DOHH2 (cell line): Measurements from ENCODE around the gene DSCAM.

Experiments used
- H3F3A ChIP-seq: fragments of 200-600 bp; sonication (generic), shearing (Covaris generic); 2 replicates; pipeline ENCODE4 v1.6.0; 2016; ENCODE audit warnings: antibody characterized with exemption, mild to moderate bottlenecking; ENCODE audit not compliant: control insufficient read depth, insufficient read depth
- H3K27ac ChIP-seq: fragments of 200-600 bp; sonication (generic); 2 replicates; pipeline ENCODE4 v1.5.1; 2014; ENCODE audit warnings: low read depth, mild to moderate bottlenecking, low read length, moderate library complexity
- H3K27me3 ChIP-seq: fragments of 200-600 bp; sonication (generic); 2 replicates; pipeline ENCODE4 v1.6.1; 2014; ENCODE audit warnings: mild to moderate bottlenecking, low read length, mixed read lengths; ENCODE audit not compliant: control insufficient read depth
- H3K36me3 ChIP-seq: fragments of 200-600 bp; sonication (generic); 2 replicates; pipeline ENCODE4 v1.6.1; 2014; ENCODE audit warnings: mild to moderate bottlenecking, low read length, moderate library complexity, mixed read lengths; ENCODE audit not compliant: control insufficient read depth
- H3K4me1 ChIP-seq: fragments of 200-600 bp; sonication (generic); 2 replicates; pipeline ENCODE4 v1.6.1; 2014; ENCODE audit warnings: mild to moderate bottlenecking, low read length, mixed read lengths; ENCODE audit not compliant: control insufficient read depth
- H3K4me2 ChIP-seq: fragments of 200-600 bp; sonication (generic); 2 replicates; pipeline ENCODE4 v1.6.0; 2014; ENCODE audit warnings: mild to moderate bottlenecking, low read length, moderate library complexity
- H3K4me3 ChIP-seq: fragments of 200-600 bp; sonication (generic); 2 replicates; pipeline ENCODE4 v1.5.1; 2014; ENCODE audit warnings: mild to moderate bottlenecking, low read length, mixed read lengths
- H3K79me2 ChIP-seq: fragments of 200-600 bp; sonication (generic); 2 replicates; pipeline ENCODE4 v1.6.1; 2014; ENCODE audit warnings: mild to moderate bottlenecking, low read length, mixed read lengths; ENCODE audit not compliant: control insufficient read depth
- H3K9me2 ChIP-seq: fragments of 200-600 bp; sonication (generic); replicated peaks from 2 replicates; pipeline ENCODE4 v1.6.1; 2014; ENCODE audit warnings: mild to moderate bottlenecking, low read length, mixed read lengths; ENCODE audit not compliant: control insufficient read depth
- H3K9me3 ChIP-seq: fragments of 200-600 bp; sonication (generic); 2 replicates; pipeline ENCODE4 v1.6.1; 2014; ENCODE audit warnings: antibody characterized with exemption, low read length, mixed read lengths; ENCODE audit not compliant: control insufficient read depth, insufficient read depth
- H4K20me1 ChIP-seq: fragments of 200-600 bp; sonication (generic); 2 replicates; pipeline ENCODE4 v1.6.0; 2014; ENCODE audit warnings: low read depth, mild to moderate bottlenecking, antibody characterized with exemption, low read length, moderate library complexity; ENCODE audit not compliant: control insufficient read depth, insufficient read depth
- CTCF ChIP-seq: fragments of 200-600 bp; sonication (generic); IDR thresholded peaks from one replicate; pipeline ENCODE4 v1.5.1; 2014; ENCODE audit warnings: antibody characterized with exemption, mild to moderate bottlenecking, low read depth, low read length; ENCODE audit not compliant: poor library complexity, severe bottlenecking
- EZH2phosphoT487 ChIP-seq: fragments of 200-600 bp; sonication (generic); IDR thresholded peaks from 2 replicates; pipeline ENCODE4 v1.6.1; 2017; ENCODE audit warnings: borderline replicate concordance, mild to moderate bottlenecking, antibody characterized with exemption, low read length, moderate library complexity, mixed read lengths

DSCAM gene

GRCh38 chr21:40842197-40842552, 4.8 kb downstream of the DSCAM start:
- TF ChIP-seq CTCF (no peak), EZH2phosphoT487 (no peak)
- H3K27me3 ChIP-seq = no peaks in the 10 kb centered on the region

DNA sequence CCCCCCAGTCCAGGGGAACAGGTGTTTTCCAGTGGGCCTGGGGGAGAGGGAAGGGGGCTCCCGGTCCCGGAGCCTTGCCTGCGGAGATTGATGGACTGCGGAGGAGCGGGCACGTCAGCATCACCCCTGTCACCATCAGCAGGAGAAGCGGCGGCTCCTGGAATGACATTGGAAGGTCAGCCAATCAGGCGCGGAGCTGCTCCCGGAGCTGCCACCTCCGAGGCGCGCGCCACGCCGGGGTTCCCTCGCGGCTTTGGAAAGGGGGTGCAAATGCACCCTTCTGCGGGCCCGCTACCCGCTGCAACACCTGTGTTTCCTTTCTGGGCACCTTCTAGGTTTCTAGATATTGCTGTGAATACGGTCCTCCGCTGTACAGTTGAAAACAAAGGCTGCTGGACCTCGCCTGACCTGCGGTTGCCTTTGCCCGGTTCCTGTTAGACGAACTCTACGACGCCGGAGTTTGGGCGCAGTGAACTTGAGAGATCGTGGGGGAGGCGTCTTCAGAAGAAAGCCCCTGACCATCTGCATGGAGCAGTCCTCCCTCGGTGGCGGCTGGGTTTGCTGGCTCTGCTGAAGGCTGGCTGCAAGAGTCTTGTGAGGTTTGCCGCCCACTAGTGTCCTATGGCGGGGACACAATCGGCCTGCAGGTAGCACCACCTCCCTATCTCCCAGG, 5.3 kb downstream of the DSCAM start:
- H3K4me3 ChIP-seq = no peak overlapping the region
- H3K4me2 ChIP-seq = no peak overlapping the region
- no peaks in the 10 kb centered on the region for H4K20me1 ChIP-seq
- H3K27me3 ChIP-seq = no peaks in the 10 kb centered on the region
- H3K79me2 ChIP-seq = no peaks in the 10 kb centered on the region
- H3K27ac ChIP-seq = no peak overlapping the region
- no peak for TF ChIP-seq CTCF
- no peak for TF ChIP-seq EZH2phosphoT487
- H3K9me2 ChIP-seq = no peaks in the 10 kb centered on the region
- no peaks in the 10 kb centered on the region for H3F3A ChIP-seq
- peaks cover 18% of the 10 kb centered on the region; the same call in 1 of the 2 replicates for H3K9me3 ChIP-seq
- H3K4me1 ChIP-seq = no peaks in the 10 kb centered on the region
- H3K36me3 ChIP-seq = no peaks in the 10 kb centered on the region

More at GRCh38 chr21:40842197-40842552, 4.8 kb downstream of the DSCAM start:
- Histone ChIP-seq H3K4me3 (no peak overlapping the region), H4K20me1 (no peaks in the 10 kb centered on the region), H3K36me3 (no peaks in the 10 kb centered on the region), H3K79me2 (no peaks in the 10 kb centered on the region), H3K27ac (no peak overlapping the region), H3K4me1 (no peaks in the 10 kb centered on the region), H3F3A (no peaks in the 10 kb centered on the region), H3K9me3 (peaks cover 14% of the 10 kb centered on the region; the same call in 1 of the 2 replicates), H3K4me2 (no peak overlapping the region), H3K9me2 (no peaks in the 10 kb centered on the region)

DNA sequence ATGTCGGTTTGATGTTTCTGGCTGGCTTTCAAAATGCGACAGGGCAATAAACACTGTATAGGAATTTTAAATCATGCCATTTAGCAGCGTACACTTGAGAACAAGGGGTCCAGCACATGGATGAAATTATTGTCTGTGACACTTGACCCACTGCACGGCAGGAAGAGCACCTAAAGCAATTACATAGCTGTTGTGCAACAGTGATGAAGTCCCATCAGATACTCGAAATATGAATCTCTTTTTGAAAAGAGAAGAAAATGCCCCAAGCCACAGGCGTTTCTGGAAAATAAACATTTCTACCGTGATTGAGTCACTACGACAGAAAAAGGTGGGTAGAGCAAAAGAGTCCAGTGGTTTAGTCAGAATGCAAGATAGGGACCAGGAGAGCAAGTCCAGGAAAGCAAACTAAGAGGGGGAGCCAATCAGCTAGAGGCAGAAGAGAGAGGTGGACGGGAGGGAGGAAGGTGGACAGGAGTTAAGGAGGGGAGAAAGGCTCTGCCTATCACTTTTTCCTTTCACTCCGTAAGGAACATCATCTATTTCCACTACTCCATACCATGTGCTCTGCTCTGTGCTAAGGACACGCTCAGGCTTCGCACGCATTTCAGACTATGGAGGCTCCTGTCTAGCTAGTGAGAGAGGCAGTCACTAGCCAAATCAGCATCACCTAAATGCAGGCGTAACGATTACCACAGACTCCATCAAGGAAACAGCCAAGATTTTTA, 6.4 kb downstream of the DSCAM start:
- Histone ChIP-seq H3K4me3 (no peak overlapping the region), H3K36me3 (no peaks in the 10 kb centered on the region), H3K9me3 (peaks cover 17% of the 10 kb centered on the region; the same call in 1 of the 2 replicates), H3K9me2 (no peaks in the 10 kb centered on the region), H3F3A (no peaks in the 10 kb centered on the region), H4K20me1 (no peaks in the 10 kb centered on the region), H3K4me2 (no peak overlapping the region), H3K27me3 (no peaks in the 10 kb centered on the region), H3K4me1 (no peaks in the 10 kb centered on the region), H3K27ac (no peak overlapping the region), H3K79me2 (no peaks in the 10 kb centered on the region)
- TF ChIP-seq CTCF = no peak
- no peak for TF ChIP-seq EZH2phosphoT487
